Measurements from ENCODE around the gene COMMD7.

The COMMD7 gene

GRCh38 chr20:32743237-32744112 is at the start of gene COMMD7:
COMMD7 (minus strand) TSS chr20:32743467; CDS start chr20:32743391, 76 bp downstream.
- peak; percentile 70 to 88 for DNase-seq

DNA sequence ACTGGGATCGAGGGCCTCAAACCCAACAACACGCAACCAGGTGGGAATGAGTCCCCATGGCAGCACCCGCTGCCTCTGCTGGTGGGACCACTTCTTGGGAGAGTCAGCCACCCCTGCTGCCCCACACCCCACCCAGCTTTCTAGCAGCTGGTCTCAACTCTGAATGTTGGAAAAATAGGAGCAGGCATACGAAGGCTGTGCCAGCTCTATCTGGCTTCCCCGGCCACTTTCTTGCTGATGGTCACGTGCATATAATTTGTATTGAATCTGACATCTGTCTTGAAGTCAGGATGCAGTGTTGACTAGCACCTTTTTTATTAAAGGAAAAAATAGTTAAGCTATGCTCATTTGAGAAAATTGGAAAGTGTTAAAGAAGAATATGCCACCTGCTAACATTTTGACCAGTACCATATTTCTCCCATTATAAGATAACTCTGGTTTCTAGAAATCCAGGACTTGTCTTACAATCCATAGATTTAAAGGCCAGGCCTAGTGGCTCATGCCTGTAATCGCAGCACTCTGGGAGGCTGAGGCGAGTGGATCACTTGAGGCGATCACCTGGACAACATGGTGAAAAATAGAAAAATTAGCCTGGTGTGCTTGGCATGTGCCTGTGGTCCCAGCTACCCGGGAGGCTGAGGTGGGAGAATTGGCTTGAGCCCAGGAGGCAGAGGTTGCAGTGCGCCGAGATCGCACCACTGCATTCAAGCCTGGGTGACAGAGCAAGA is 49.6 kb upstream of the COMMD7 start:
- DNase-seq = peak in 1 of 2 experiments; percentile 15

GRCh38 chr20:32792316-32792715 is 49.0 kb upstream of the COMMD7 start:
- DNase-seq = peak in 1 of 2 experiments; percentile 38

GRCh38 chr20:32790751-32791057 is 47.4 kb upstream of the COMMD7 start:
- DNase-seq = no peak

- DNase-seq = peak; percentile 55 to 88
Measured at GRCh38 chr20:32789896-32790750, 46.9 kb upstream of the COMMD7 start.

- no peak for DNase-seq
Measured at GRCh38 chr20:32787168-32787567, 43.9 kb upstream of the COMMD7 start.

GRCh38 chr20:32786059-32786760 is 42.9 kb upstream of the COMMD7 start:
- DNase-seq = no peak

- DNase-seq = no peak
Measured at GRCh38 chr20:32784369-32785080, 41.3 kb upstream of the COMMD7 start.

GRCh38 chr20:32780749-32781655 is 37.7 kb upstream of the COMMD7 start:
- DNase-seq = no peak

DNA sequence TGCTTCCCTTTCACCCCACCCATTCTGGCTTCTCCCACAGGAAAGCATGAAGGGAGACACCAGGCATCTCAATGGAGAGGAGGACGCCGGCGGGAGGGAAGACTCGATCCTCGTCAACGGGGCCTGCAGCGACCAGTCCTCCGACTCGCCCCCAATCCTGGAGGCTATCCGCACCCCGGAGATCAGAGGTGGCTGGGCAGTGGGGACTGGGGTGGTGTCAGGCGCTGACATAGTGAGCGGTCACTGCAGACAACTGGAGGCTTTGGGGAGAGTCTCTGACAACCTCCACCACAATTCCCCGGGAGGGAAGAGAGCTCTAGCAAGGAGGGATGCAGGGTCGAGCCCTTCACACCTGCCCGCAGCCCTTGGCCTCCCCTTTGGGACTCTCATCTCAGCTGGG is 37.0 kb upstream of the COMMD7 start:
- DNase-seq = no peak

DNA sequence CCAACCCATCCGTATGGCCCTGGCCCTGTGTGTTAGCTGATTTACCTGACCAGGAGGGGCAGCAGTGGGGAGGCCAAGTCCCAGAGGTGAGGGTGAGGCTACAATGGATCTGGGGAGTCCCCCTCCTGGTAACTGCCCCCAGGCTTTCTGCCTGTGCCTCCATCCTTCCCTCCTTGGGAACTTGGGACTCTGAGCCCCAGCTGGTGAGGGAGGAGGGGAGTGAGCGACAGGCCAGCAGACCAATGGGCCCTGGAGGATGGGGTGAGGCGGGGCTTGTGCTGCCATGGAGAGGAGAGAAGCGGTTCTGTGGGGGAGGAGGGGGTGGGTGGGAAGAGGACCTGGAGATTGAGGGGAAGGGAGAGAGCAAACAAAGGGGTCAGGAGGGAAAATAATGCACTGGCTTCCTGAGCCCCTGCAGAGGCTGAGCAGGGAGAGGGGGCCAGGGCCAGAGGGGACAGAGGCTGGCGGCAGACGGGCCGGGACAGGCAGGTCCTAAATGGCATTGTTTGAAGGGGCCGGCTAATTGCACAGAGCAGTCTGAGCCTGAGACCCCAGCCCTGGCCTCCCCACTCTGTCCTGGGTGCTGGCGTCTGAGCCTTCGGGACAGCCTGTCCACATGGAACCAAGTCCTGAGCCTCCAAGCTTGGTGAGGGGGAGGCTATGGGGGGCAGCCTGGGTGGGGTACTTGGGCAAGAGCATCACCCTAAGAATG is 36.4 kb upstream of the COMMD7 start:
- no peak for DNase-seq

GRCh38 chr20:32777177-32777956 is 34.1 kb upstream of the COMMD7 start:
- no peak for DNase-seq

DNA sequence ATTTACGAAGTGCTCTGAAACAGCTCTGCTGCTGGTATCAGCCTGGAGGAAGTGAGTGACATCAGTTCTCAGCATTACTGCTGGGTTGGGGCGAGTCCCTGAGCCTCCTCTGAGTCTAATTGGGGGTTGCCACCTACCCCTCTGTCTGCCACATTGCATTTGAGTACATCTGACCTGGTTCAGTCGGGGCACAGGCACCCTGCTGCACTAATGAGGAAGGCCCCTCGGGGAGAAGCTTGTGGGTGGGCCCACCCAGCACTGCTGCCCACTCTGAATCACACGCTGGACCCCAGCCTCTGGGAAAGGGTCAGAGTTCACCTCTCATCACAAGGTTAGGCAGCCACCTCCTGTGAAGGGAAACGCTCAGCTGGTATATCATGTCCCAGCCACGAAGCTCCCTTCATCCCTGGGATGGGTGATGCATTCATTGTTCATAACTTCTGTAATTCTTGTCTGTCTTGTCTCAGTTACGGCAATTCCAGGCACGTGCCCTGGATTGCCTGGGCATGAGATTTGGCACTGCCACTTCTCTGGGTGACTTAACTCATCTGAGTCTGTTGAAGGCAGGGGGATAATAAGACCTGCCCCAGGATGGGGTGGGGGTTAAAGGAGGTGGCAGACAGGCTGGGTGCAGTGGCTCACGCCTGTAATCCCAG is 32.2 kb upstream of the COMMD7 start:
- no peak for DNase-seq

GRCh38 chr20:32773855-32774254 is 30.6 kb upstream of the COMMD7 start:
- DNase-seq = no peak

GRCh38 chr20:32773223-32773622 is 30.0 kb upstream of the COMMD7 start:
- no peak for DNase-seq

DNA sequence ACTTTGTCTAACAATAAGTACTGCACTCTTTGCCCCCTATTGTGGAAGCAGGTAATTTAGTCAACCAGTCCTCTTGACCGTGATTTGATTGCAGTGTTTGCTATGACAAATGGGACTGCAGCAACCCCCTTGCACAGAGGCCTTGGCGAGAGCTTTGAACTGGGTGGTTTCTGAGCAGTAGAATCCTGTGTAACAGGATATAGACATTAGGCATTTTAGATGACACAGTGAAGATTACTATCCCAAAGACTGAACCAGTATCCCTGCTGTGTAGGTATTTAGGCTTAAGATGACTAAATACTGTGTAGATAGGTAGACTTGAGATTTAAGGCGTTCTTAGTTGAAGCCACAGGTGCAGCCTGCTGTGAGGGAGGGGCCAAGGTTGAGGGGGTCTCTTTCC is 28.8 kb upstream of the COMMD7 start:
- DNase-seq = no peak

DNA sequence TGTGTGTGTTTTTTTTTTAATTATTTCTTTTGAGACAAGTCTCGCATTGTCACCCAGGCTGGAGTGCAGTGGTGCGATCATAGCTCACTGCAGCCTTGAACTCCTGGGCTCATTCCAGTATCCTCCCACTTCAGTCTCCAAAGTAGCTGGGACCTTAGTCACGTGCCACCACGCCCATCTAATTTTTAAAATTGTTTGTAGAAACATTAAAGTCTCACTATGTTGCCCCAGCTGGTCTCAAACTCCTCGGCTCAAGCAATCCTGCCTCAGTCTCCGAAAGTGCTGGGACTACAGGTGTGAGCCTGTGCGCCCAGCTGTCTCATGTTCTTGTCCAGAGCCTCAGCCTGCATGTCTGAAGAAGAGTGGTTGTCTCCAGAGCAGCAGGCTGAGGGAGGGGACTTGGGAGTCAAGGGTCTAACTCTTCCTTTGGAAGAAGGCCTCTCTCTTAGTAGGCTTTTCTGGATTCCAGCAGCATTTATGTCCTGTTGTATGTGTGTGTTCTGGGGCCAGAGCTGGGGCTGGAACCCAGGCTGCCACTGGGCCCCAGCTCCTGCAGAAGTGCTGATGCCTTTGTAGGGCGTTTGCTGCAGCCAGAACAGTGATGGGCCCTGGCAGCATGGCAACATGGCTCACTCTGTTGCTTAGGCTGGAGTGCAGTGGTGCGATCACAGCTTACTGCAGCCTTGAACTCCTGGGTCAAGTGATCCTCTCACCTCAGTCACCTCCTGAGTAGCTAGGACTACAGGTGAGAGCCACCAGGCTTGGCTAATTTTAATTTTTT is 24.3 kb upstream of the COMMD7 start:
- no peak for DNase-seq

Data from NCI-H526 (cell line).